Prostate gland (tissue), 2 donors: ENCODE results near the gene ATP6V0D1.

ENCODE experiments used
- POLR2A ChIP-seq: fragments of 450-650 bp; IDR thresholded peaks from one replicate; pipeline ENCODE4 v1.6.1; 2016; ENCODE audit warnings: antibody characterized with exemption, mild to moderate bottlenecking
- POLR2AphosphoS5 ChIP-seq: sonication (generic); formaldehyde crosslinking; IDR thresholded peaks from one replicate; pipeline ENCODE4 v1.6.1; 2017; ENCODE audit warnings: antibody characterized with exemption
- TF ChIP-seq, protein P1 (sequence below), 4 experiments: fragments of 200-600 bp in 2 of 4; fragments of 450-650 bp in 2 of 4; sonication (generic) in 2 of 4; IDR thresholded peaks; 1 replicate in 3 of 4; 2 replicates in 1 of 4; pipeline ENCODE4 v1.5.1; 2016 to 2019; ENCODE audit warnings: antibody characterized with exemption in 4 of 4, mild to moderate bottlenecking in 2 of 4, moderate library complexity in 2 of 4

DNA sequence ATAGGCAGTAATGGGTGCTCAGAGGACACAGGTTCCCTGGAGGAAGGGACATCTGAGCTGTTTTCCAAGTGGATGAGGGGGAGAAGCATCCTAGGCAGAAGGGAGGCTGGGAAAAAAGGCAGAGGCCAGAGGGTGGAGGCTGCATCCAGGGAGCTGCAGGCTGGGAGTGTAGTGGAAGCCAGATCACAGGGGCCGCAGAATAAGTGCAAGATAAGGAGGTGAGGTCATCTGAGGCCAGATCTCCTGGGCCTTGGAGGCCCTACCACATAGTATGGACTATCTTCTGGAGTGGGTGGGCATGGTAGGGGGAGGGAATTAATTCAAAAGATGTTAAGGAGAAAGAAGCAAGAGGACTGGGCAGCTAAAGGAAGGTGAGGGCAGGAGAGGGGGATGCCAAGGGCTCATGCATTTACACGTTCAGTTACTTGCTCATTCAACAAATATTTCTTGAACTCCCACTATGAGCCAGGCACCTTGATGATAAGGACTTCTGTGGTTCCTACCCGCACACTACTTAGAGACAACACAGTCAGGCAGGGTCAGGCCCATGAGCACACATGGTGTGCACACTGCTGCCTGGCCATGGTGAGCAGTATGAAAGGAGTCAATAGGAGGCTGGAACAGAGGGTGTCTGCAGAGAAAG lies 45.3 kb upstream of the ATP6V0D1 start:
- TF ChIP-seq, protein P1, sequence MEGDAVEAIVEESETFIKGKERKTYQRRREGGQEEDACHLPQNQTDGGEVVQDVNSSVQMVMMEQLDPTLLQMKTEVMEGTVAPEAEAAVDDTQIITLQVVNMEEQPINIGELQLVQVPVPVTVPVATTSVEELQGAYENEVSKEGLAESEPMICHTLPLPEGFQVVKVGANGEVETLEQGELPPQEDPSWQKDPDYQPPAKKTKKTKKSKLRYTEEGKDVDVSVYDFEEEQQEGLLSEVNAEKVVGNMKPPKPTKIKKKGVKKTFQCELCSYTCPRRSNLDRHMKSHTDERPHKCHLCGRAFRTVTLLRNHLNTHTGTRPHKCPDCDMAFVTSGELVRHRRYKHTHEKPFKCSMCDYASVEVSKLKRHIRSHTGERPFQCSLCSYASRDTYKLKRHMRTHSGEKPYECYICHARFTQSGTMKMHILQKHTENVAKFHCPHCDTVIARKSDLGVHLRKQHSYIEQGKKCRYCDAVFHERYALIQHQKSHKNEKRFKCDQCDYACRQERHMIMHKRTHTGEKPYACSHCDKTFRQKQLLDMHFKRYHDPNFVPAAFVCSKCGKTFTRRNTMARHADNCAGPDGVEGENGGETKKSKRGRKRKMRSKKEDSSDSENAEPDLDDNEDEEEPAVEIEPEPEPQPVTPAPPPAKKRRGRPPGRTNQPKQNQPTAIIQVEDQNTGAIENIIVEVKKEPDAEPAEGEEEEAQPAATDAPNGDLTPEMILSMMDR (IDR thresholded peaks at IDR 0.05) = no peak
- TF ChIP-seq POLR2A (no peak), POLR2AphosphoS5 (no peak)
